ENCODE data around the gene SMIM12.

Gene SMIM12

DNA sequence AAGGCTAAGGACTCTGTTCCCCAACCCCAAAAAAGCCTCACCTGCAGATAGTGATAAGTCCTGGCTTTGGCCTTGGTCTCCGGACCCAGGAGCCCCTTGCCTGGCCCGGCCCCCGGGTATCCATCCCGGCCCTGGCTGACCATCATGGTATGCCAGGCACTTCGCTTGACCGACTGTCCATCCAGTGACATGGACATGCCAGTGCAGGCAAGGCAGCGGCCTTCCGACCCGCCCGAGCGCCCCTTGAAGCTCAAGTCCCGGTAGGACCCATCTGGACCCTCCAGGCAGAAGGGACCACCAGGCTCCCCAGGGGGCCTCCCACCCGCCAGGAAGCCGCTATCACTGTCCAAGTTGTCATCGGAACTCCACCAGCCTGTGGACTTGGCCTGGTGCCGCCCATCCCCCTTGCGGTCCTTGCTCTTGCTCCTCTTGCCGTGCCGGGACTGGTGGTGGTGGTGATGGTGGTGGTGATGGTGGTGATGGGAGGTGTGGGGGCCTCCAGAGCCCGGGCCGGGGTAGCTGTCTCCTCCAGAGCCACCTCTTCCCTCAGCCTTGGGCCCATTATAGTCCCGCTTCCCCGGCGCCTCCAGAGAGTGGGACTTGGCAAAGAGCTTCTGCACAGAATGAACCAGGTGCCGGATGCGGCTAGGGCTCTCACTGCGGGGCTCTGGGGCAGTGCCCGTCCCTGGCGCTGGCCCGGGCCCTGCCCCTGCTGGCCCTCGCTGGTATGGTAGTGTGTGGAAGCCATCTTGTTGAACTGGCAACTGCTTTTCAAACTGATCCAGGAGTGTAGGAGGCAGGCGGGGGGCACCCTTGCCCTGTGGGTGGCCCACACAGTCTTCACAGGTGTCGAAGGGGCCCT is 44.9 kb upstream of the SMIM12 start:
- Histone ChIP-seq H3K36me3 (ENCODE audit: insufficient read depth, low read length) (no peaks in the 10 kb centered on the region), H2AFZ (ENCODE audit: low read length) (no peak overlapping the region), H3K9me2 (ENCODE audit: low read depth, low read length) (no peaks in the 10 kb centered on the region), H3K9me3 (ENCODE audit: low read length) (no peaks in the 10 kb centered on the region), H3K4me2 (ENCODE audit: low read length) (no peak overlapping the region), H3K9ac (ENCODE audit: low read length) (no peak overlapping the region), H4K20me1 (ENCODE audit: insufficient read depth, low read length) (no peaks in the 10 kb centered on the region), H3K27ac (ENCODE audit: low read depth, low read length, poor library complexity, severe bottlenecking) (no peak overlapping the region), H3F3A (ENCODE audit: insufficient read depth, low read length) (no peaks in the 10 kb centered on the region), H3K79me2 (ENCODE audit: insufficient read depth, low read length) (no peaks in the 10 kb centered on the region), H3K4me1 (ENCODE audit: insufficient read depth, low read length, severe bottlenecking) (no peaks in the 10 kb centered on the region), H3K4me3 (ENCODE audit: low read depth, low read length, poor library complexity, severe bottlenecking) (no peak overlapping the region), H3K27me3 (ENCODE audit: insufficient read depth, low read length) (no peaks in the 10 kb centered on the region)
- TF ChIP-seq EZH2 (IDR thresholded peaks at IDR 0.05; ENCODE audit: borderline replicate concordance, low read length) = no peak
- TF ChIP-seq, protein P1, sequence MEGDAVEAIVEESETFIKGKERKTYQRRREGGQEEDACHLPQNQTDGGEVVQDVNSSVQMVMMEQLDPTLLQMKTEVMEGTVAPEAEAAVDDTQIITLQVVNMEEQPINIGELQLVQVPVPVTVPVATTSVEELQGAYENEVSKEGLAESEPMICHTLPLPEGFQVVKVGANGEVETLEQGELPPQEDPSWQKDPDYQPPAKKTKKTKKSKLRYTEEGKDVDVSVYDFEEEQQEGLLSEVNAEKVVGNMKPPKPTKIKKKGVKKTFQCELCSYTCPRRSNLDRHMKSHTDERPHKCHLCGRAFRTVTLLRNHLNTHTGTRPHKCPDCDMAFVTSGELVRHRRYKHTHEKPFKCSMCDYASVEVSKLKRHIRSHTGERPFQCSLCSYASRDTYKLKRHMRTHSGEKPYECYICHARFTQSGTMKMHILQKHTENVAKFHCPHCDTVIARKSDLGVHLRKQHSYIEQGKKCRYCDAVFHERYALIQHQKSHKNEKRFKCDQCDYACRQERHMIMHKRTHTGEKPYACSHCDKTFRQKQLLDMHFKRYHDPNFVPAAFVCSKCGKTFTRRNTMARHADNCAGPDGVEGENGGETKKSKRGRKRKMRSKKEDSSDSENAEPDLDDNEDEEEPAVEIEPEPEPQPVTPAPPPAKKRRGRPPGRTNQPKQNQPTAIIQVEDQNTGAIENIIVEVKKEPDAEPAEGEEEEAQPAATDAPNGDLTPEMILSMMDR (IDR thresholded peaks at IDR 0.05; ENCODE audit: low read length) = no peak

DNA sequence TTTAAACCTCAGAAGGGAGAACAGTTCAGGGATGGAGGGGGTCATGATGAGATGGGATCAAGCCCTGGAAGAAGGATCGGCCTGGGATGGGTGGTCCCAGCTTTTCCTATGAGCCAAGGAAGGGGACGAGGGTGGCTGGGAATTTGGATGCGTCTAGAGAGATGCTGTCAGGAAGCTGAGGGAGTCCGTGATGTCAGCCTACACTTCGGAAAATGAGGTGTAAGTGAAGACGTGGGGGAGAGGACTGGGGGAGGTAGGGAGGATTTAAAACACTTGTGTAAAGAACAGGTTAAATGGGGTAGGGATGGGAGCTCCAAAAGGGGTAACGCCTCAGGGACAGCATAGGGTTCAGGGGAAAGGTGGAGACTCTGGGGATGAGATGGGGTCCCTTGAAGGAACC is 42.4 kb upstream of the SMIM12 start:
- Histone ChIP-seq H3K4me3 (ENCODE audit: low read depth, low read length, poor library complexity, severe bottlenecking) (no peak overlapping the region), H3K36me3 (ENCODE audit: insufficient read depth, low read length) (no peaks in the 10 kb centered on the region), H4K20me1 (ENCODE audit: insufficient read depth, low read length) (no peaks in the 10 kb centered on the region), H3F3A (ENCODE audit: insufficient read depth, low read length) (no peaks in the 10 kb centered on the region), H3K27ac (ENCODE audit: low read depth, low read length, poor library complexity, severe bottlenecking) (no peak overlapping the region), H3K4me2 (ENCODE audit: low read length) (no peak overlapping the region), H3K9me3 (ENCODE audit: low read length) (no peaks in the 10 kb centered on the region), H3K9ac (ENCODE audit: low read length) (no peak overlapping the region), H3K79me2 (ENCODE audit: insufficient read depth, low read length) (no peaks in the 10 kb centered on the region), H3K27me3 (ENCODE audit: insufficient read depth, low read length) (no peaks in the 10 kb centered on the region), H3K4me1 (ENCODE audit: insufficient read depth, low read length, severe bottlenecking) (no peaks in the 10 kb centered on the region), H2AFZ (ENCODE audit: low read length) (no peak overlapping the region), H3K9me2 (ENCODE audit: low read depth, low read length) (no peaks in the 10 kb centered on the region)
- TF ChIP-seq, protein P1 (IDR thresholded peaks at IDR 0.05; ENCODE audit: low read length) = no peak
- no peak for TF ChIP-seq EZH2 (IDR thresholded peaks at IDR 0.05; ENCODE audit: borderline replicate concordance, low read length)

DNA sequence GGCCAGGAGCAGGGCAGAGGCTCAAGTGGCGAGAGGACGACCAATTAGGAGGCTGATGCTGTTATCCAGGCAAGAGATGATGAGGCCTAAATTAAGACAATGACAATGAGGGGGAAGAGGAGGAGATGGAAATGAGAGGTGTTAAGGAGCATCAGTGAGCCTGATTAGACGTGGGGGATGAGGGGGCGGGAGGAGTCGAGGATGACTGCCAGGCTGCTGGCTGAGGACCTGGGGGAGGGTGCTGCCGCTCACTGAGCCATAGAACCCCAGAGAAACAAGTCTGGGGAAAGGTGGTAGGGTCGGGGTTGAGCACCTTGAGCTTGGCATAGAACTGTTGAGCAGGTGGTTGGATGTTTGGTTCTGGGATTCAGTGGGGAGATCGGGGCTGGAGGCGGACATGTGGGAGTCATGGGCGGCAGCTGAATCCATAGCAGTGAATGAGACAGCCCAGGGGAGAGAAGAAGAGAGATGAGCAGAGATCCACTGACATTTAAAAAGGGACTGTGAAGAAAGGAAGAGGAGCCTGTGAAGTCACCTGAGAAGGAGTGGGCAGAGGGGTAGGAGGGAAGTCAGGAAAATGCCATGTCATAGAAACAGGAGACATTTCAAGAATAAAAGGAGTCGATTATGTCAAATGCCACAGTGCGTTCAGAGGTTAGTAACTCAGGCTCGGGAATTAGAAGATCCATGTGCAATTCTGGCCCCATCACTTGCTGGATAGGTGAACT is 41.4 kb upstream of the SMIM12 start:
- no peak overlapping the region for H3K9ac ChIP-seq (ENCODE audit: low read length)
- TF ChIP-seq EZH2 (IDR thresholded peaks at IDR 0.05; ENCODE audit: borderline replicate concordance, low read length) = no peak
- TF ChIP-seq, protein P1 (IDR thresholded peaks at IDR 0.05; ENCODE audit: low read length) = no peak
- no peaks in the 10 kb centered on the region for H3K4me1 ChIP-seq (ENCODE audit: insufficient read depth, low read length, severe bottlenecking)
- no peaks in the 10 kb centered on the region for H3K9me3 ChIP-seq (ENCODE audit: low read length)
- no peak overlapping the region for H3K4me2 ChIP-seq (ENCODE audit: low read length)
- H3K4me3 ChIP-seq (ENCODE audit: low read depth, low read length, poor library complexity, severe bottlenecking) = no peak overlapping the region
- H2AFZ ChIP-seq (ENCODE audit: low read length) = no peak overlapping the region
- no peaks in the 10 kb centered on the region for H3K79me2 ChIP-seq (ENCODE audit: insufficient read depth, low read length)
- no peaks in the 10 kb centered on the region for H3K27me3 ChIP-seq (ENCODE audit: insufficient read depth, low read length)
- no peaks in the 10 kb centered on the region for H3K9me2 ChIP-seq (ENCODE audit: low read depth, low read length)
- H3K27ac ChIP-seq (ENCODE audit: low read depth, low read length, poor library complexity, severe bottlenecking) = no peak overlapping the region
- no peaks in the 10 kb centered on the region for H3K36me3 ChIP-seq (ENCODE audit: insufficient read depth, low read length)
- H4K20me1 ChIP-seq (ENCODE audit: insufficient read depth, low read length) = no peaks in the 10 kb centered on the region
- no peaks in the 10 kb centered on the region for H3F3A ChIP-seq (ENCODE audit: insufficient read depth, low read length)
